Neural progenitor cell (in vitro differentiated cells): ENCODE data around the gene TMEM248.

Experiments
- EZH2 ChIP-seq: fragments of 200-600 bp; sonication (generic); IDR thresholded peaks from 2 replicates; pipeline ENCODE4 v1.6.1; 2017; ENCODE audit warnings: antibody characterized with exemption, mild to moderate bottlenecking, moderate library complexity
- TF ChIP-seq, protein P1 (sequence below): fragments of 200-600 bp; sonication (generic); IDR thresholded peaks from 2 replicates; pipeline ENCODE4 v1.5.1; 2017; ENCODE audit warnings: antibody characterized with exemption, mild to moderate bottlenecking

DNA sequence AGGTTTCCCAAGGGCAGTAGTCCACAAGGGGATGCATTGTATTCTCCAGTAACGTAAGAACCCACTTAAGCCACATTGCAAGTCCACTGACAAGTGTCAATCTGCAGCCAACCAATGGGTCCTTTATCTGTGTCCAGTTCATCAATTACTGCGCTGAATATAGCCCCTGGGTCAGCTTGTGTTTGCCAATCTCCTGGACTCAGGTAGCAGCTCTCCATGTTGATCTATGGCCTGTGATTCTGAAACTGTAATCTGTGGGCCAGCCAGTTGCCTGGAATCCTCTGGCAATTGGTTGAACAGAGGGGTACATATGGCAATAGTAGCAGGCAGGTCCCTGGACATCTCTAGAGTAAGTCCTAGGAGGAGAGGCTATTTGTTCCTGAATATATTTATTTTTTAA, 8.8 kb upstream of the TMEM248 start:
- TF ChIP-seq, protein P1, sequence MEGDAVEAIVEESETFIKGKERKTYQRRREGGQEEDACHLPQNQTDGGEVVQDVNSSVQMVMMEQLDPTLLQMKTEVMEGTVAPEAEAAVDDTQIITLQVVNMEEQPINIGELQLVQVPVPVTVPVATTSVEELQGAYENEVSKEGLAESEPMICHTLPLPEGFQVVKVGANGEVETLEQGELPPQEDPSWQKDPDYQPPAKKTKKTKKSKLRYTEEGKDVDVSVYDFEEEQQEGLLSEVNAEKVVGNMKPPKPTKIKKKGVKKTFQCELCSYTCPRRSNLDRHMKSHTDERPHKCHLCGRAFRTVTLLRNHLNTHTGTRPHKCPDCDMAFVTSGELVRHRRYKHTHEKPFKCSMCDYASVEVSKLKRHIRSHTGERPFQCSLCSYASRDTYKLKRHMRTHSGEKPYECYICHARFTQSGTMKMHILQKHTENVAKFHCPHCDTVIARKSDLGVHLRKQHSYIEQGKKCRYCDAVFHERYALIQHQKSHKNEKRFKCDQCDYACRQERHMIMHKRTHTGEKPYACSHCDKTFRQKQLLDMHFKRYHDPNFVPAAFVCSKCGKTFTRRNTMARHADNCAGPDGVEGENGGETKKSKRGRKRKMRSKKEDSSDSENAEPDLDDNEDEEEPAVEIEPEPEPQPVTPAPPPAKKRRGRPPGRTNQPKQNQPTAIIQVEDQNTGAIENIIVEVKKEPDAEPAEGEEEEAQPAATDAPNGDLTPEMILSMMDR: no peak
- no peak for TF ChIP-seq EZH2
